ENCODE measurements around the gene ACACB.

DNA sequence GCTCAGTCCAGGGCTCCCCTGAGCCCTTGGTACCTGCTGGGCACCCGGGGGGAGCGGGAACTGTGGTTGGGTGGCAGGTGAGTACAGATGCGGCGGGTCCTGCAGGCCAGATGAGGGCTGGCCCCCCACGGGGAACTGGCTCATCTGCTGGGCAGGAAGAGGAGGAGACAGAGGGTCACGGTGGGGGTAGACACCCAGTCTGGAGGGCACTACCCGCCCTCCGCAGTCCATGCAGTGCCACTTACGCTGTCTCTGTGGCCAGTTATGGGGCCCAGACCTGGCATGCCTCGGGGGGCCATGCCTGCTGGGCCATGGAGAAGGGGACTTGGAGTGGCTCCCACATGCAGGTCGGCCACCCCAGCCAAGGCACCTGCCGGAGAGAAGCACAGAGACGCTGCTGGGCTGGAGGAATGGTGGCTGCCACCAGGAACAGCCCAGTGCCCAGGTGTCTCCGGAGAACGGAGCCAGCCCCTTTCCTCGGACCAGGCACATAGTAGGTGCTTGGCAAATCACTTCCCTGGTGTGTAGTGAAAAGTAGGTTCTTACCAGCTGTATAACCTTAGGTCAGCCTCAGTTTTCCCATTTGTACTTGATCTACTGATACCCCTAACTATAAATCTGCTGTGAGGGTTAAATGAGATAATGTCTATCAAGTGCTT, 171.6 kb downstream of the ACACB start:
- TF ChIP-seq, protein P1, sequence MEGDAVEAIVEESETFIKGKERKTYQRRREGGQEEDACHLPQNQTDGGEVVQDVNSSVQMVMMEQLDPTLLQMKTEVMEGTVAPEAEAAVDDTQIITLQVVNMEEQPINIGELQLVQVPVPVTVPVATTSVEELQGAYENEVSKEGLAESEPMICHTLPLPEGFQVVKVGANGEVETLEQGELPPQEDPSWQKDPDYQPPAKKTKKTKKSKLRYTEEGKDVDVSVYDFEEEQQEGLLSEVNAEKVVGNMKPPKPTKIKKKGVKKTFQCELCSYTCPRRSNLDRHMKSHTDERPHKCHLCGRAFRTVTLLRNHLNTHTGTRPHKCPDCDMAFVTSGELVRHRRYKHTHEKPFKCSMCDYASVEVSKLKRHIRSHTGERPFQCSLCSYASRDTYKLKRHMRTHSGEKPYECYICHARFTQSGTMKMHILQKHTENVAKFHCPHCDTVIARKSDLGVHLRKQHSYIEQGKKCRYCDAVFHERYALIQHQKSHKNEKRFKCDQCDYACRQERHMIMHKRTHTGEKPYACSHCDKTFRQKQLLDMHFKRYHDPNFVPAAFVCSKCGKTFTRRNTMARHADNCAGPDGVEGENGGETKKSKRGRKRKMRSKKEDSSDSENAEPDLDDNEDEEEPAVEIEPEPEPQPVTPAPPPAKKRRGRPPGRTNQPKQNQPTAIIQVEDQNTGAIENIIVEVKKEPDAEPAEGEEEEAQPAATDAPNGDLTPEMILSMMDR (IDR thresholded peaks at IDR 0.05; ENCODE audit: low read length) = no peak
- TF ChIP-seq EZH2 (IDR thresholded peaks at IDR 0.05; ENCODE audit: borderline replicate concordance, low read length) = no peak

Measured in OCI-LY1 (cell line).